AG20443 (cell line): ENCODE data around the gene HTATSF1.

Experiments
- DNase-seq: peaks from one replicate; pipeline ENCODE4 v3.0.0; 2012; ENCODE audit warnings: low spot score, mixed read lengths

The HTATSF1 gene

GRCh38 chrX:136497556-136498052, at the start of gene HTATSF1:
HTATSF1 (plus strand) TSS chrX:136497592; CDS start chrX:136497685, 93 bp downstream.
- peak; percentile 10 for DNase-seq

GRCh38 chrX:136447968-136448367, 49.4 kb upstream of the HTATSF1 start:
- no peak for DNase-seq

- DNase-seq: no peak
These were observed 47.2 kb upstream of the HTATSF1 start for GRCh38 chrX:136450050-136450830.

- no peak for DNase-seq
These were observed 44.8 kb upstream of the HTATSF1 start for GRCh38 chrX:136452614-136453013.

- DNase-seq: no peak
These were observed 44.3 kb upstream of the HTATSF1 start for GRCh38 chrX:136453114-136453513.

GRCh38 chrX:136453771-136454170, 43.6 kb upstream of the HTATSF1 start:
- no peak for DNase-seq

GRCh38 chrX:136456133-136456532, 41.3 kb upstream of the HTATSF1 start:
- no peak for DNase-seq

- no peak for DNase-seq
These were observed 40.0 kb upstream of the HTATSF1 start for GRCh38 chrX:136457303-136457917.

GRCh38 chrX:136464589-136464988, 32.8 kb upstream of the HTATSF1 start:
- no peak for DNase-seq

GRCh38 chrX:136467303-136467702, 30.1 kb upstream of the HTATSF1 start:
- no peak for DNase-seq

GRCh38 chrX:136468391-136469103, 28.8 kb upstream of the HTATSF1 start:
- no peak for DNase-seq

- DNase-seq: no peak
These were observed 23.7 kb upstream of the HTATSF1 start for GRCh38 chrX:136473663-136474062.

GRCh38 chrX:136475236-136475635, 22.2 kb upstream of the HTATSF1 start:
- DNase-seq: no peak

GRCh38 chrX:136476501-136476900, 20.9 kb upstream of the HTATSF1 start:
- DNase-seq: no peak

GRCh38 chrX:136477026-136477425, 20.4 kb upstream of the HTATSF1 start:
- no peak for DNase-seq

- DNase-seq: no peak
These were observed 17.0 kb upstream of the HTATSF1 start for GRCh38 chrX:136480383-136480782.

GRCh38 chrX:136487647-136488046, 9.7 kb upstream of the HTATSF1 start, which contains the start of gene BRS3:
BRS3 (plus strand) TSS chrX:136487947; CDS start chrX:136488115, 168 bp downstream.
- no peak for DNase-seq

- no peak for DNase-seq
These were observed 8.7 kb upstream of the HTATSF1 start for GRCh38 chrX:136488706-136489105.

- DNase-seq: no peak
These were observed 5.6 kb upstream of the HTATSF1 start for GRCh38 chrX:136491832-136492231.

- DNase-seq: no peak
These were observed 4.4 kb upstream of the HTATSF1 start for GRCh38 chrX:136493011-136493410.

- no peak for DNase-seq
These were observed 2.3 kb upstream of the HTATSF1 start for GRCh38 chrX:136495043-136495442.

GRCh38 chrX:136496186-136496763, 1.1 kb upstream of the HTATSF1 start:
- DNase-seq: no peak
